Activated naive CD4-positive, alpha-beta T cell treated with anti-CD3 and anti-CD28 coated beads, Interleukin-2, amount 10 ng/mL, durations not matched to agents 7 days and 5 days (primary cell): ENCODE data around the gene KANK3.
"Not testable (repeated sequence)": the region's sequence is repeated elsewhere in the genome, so short reads cannot be mapped to it uniquely, and the experiment has no call there.

Experiments
- CTCF ChIA-PET: fragments of 350-600 bp; sonication (Branson Sonifier 250); formaldehyde crosslinking; loops from one replicate; lab custom pipeline; 2021; ENCODE audit warnings: antibody characterized with exemption; lab: Charles Lee
- DNase-seq: peaks from one replicate; pipeline ENCODE4 v3.0.0-alpha.2; 2020
- H3K27ac Mint-ChIP-seq: one replicate; pipeline ENCODE4 v1.8.0; 2021; ENCODE audit warnings: mild to moderate bottlenecking, moderate library complexity, mixed read lengths
- H3K27me3 Mint-ChIP-seq: one replicate; pipeline ENCODE4 v1.8.0; 2021; ENCODE audit warnings: mild to moderate bottlenecking, mixed read lengths
- H3K36me3 Mint-ChIP-seq: one replicate; pipeline ENCODE4 v1.8.0; 2021; ENCODE audit warnings: mixed read lengths
- H3K4me1 Mint-ChIP-seq: one replicate; pipeline ENCODE4 v1.8.0; 2021; ENCODE audit warnings: mixed read lengths
- H3K4me3 Mint-ChIP-seq: one replicate; pipeline ENCODE4 v1.8.0; 2021; ENCODE audit warnings: mild to moderate bottlenecking, moderate library complexity, mixed read lengths
- H3K9me3 Mint-ChIP-seq: one replicate; pipeline ENCODE4 v1.8.0; 2021; ENCODE audit warnings: mixed read lengths

Gene KANK3

DNA sequence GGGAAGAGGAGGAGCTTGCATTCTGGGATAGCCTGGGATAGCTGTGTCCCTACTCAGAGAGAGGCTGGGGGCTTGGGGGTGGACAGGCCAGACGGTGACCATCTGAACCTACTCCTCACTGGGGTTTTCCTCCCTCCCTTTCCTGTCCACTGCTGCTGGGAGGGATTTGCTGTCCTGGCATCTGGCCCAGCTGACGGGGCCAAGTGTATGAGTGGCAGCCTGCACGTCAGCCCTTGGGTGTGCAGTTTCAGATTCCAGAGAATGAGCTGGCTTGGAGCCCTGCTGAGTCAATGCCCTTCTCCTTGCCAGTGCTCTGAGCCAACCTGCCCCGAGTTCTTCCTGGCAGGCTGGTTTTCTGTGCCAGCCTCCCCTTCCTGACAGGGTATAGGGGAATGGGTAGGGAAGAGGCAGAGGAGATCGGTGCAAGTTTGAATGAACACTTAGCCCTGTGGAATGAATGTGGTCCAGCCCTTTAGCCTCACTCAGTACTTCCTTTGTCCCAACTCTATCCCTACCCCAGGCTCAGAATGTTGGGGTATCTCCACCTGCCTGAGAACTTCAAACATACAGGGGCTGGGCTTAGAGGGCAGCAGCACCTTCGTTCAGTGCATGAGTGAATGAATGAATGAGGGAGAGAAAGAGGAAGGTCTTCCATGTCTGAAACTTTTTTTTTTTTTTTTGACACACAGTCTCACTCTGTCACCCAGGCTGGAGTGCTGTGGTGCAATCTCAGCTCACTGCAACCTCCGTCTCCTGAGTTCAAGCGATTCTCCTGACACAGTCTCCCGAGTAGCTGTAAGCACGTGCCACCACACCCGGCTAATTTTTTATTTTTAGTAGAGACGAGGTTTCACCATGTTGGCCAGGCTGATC, 19.1 kb upstream of the KANK3 start:
- H3K9me3 Mint-ChIP-seq = no peaks in the 10 kb centered on the region
- H3K36me3 Mint-ChIP-seq = no peaks in the 10 kb centered on the region
- H3K4me1 Mint-ChIP-seq = peaks cover 15% of the 10 kb centered on the region
- H3K4me3 Mint-ChIP-seq = no peak overlapping the region
- no peak overlapping the region for H3K27ac Mint-ChIP-seq
- CTCF ChIA-PET = interaction anchor here (0.9 to 3.3 kb wide), 5 partner anchors 9 to 219 kb away, joined by 3 to 26 read pairs (median 3); partner anchors contain the start of gene MARCHF2
- no peak for DNase-seq
- H3K27me3 Mint-ChIP-seq = peaks cover 71% of the 10 kb centered on the region

DNA sequence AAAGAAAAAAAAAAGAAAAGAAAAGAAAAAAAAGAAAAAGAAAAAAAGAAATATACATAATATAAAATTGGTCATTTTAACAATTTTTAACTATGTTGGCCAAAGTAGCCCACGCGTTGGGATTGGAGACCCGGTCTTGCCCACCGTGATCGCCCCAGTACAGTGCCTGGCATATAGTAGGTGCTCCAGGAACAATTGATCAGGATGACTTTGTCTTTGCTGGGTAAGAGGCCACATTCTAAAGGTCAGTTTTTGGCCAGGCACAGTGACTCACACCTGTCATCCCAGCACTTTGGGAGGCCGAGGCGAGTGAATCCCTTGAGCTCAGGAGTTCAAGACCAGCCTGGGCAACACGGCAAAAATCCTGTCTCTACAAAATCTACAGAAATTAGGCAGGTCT, 17.1 kb upstream of the KANK3 start:
- Mint-ChIP-seq H3K4me1 (peaks cover 14% of the 10 kb centered on the region), H3K27me3 (peaks cover 57% of the 10 kb centered on the region), H3K36me3 (no peaks in the 10 kb centered on the region), H3K27ac (no peak overlapping the region), H3K4me3 (no peak overlapping the region), H3K9me3 (no peaks in the 10 kb centered on the region)
- CTCF ChIA-PET = interaction anchor here (0.7 kb wide), 1 partner anchor 9 kb away, joined by 3 read pairs; no protein-coding TSS in a partner anchor
- DNase-seq = no peak

DNA sequence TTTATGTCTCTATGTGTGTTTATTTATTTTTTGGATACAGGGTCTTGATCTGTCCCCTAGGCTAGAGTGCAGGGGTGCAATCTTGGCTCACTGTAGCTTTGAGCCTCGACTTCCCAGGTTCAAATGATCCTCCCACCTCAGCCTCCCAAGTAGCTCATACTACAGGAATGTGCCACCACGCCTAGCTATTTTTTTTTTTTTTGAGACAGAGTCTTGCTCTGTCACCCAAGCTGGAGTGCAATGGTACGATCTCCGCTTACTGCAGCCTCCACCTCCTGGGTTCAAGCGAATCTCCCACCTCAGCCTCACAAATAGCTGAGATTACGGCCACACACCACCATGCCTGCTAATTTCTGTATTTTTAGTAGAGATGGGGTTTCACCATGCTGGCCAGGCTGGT, 15.9 kb upstream of the KANK3 start:
- Mint-ChIP-seq H3K9me3 (no peaks in the 10 kb centered on the region), H3K4me1 (peaks cover 12% of the 10 kb centered on the region), H3K36me3 (no peaks in the 10 kb centered on the region), H3K27me3 (peaks cover 46% of the 10 kb centered on the region), H3K27ac (no peak overlapping the region), H3K4me3 (no peak overlapping the region)
- DNase-seq = no peak
- CTCF ChIA-PET = no interaction called here

DNA sequence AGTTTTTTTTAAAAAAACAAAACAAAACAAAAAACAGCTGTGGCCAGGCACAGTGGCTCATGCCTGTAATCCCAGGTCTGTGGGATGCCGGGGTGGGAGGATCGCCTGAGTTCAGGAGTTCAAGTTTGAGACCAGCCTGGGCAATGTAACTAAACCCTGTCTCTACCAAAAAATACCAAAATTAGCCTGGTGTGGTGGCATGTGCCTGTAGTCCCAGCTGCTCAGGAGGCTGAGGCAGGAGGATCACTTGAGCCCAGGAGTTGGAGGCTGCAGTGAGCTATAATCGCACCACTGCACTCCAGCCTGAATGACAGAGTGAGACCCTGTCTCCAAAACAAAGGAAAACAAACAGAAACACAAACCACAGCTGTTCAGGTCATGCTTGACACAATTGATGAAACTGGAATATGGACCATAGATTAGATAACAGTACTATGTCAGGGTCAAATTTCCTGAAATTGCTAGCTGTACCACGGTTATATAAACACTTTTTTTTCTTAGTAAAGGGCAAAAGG, 14.0 kb upstream of the KANK3 start:
- Mint-ChIP-seq H3K27ac (no peak overlapping the region), H3K9me3 (no peaks in the 10 kb centered on the region), H3K36me3 (no peaks in the 10 kb centered on the region), H3K4me1 (peaks cover 2% of the 10 kb centered on the region), H3K4me3 (no peak overlapping the region), H3K27me3 (peaks cover 46% of the 10 kb centered on the region)
- CTCF ChIA-PET = interaction anchor here (1.1 to 1.6 kb wide), 3 partner anchors 9 to 101 kb away, joined by 3 read pairs; no protein-coding TSS in a partner anchor
- no peak for DNase-seq

DNA sequence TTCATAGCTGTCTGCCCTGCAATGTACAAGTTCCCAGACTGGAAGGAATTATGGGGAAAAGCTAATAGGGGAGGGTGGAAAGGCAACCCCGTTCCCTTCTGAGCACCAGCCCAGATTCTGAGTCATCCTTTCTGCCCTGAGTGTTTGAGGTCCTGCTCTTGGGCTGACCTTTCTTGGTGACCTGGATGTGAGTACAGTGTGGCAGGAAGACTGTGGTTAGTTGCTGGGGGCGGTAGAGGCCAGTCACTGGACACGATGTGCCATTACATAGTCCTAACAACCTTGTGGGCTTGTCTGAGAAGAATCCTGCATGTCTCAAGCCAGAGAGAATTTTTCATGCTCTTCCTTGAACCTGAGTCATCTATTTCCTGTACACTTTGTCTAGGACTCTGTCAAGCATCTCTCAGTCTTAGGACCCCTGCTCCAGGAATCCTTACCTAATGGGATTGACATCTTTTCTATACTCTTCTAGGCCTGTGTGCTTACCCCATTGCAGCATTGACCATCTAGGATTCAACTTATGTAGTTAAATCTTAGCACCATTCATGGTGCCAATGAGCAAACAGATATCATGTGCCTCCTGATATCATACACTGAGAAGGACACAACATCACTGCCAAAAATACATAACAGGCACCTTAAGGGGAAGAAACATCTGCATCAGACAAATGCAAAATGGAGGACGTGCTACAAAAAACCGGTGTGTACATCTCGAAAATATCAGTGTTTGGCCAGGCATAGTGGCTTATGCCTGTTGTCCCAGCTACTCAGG, 12.8 kb upstream of the KANK3 start:
- no peaks in the 10 kb centered on the region for H3K36me3 Mint-ChIP-seq
- H3K9me3 Mint-ChIP-seq = no peaks in the 10 kb centered on the region

DNA sequence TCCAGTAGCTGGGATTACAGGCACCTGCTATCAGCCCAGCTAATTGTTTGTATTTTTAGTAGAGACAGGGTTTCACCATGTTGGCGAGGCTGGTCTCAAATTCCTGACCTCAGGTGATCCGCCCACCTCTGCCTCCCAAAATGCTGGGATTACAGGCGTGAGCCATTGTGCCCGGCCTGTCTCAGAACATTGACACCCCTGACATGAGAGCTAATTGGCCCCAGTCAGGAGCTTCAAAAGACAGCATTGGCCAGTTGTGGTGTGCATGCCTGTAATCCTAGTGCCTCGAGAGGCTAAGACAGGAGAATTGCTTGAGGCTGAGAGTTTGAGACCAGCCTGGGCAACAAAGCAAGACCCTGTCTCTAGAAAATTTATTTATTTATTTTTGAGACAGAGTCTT, 9.8 kb upstream of the KANK3 start:
- CTCF ChIA-PET = interaction anchor here (1.0 to 4.9 kb wide), 16 partner anchors 10 to 264 kb away, joined by 3 to 49 read pairs (median 10); partner anchors contain the start of genes ANGPTL4, KANK3, MARCHF2 and MYO1F
- H3K36me3 Mint-ChIP-seq, H3K9me3 Mint-ChIP-seq: not testable (repeated sequence)

More for the DNA sequence above, 12.8 kb upstream of the KANK3 start:
- CTCF ChIA-PET = interaction anchor here (1.1 to 4.9 kb wide), 6 partner anchors 13 to 230 kb away, joined by 3 to 49 read pairs (median 16); partner anchors contain the start of genes KANK3 and MYO1F
- no peak for DNase-seq
- Mint-ChIP-seq H3K27me3 (peaks cover 53% of the 10 kb centered on the region), H3K4me3 (no peak overlapping the region), H3K27ac (no peak overlapping the region), H3K4me1 (peaks cover 3% of the 10 kb centered on the region)

DNA sequence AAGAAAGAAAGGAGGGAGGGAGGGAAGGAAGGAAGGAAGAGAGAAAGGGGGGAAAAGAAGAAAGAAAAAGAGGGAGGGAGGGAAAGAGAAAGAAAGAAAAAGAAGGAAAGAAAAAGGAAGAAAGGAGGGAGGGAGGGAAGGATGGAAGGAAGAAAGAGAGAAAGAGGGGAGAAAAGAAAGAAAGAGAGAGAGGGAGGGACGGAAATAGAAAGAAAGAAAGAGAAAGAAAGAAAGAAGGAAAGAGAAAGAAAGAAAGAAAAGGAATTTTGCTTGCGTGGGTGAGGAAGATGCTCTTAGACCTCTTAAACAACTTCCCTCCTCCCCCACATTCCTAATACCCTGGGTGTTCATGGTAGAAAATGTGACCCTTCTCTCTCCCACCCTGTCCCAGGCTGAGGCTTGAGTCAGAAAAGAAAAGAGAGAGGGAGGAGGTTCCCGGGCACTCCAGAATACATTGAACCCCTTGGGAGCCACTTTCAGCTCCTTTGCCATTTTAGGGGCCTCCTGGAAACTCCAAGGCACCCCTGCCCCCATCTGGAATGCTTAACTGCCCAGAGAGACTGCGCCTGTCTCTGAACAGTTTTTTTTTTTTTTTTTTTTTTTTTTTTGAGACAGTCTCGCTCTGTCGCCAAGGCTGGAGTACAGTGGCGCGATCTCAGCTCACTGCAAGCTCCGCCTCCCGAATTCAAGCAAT, 9.2 kb upstream of the KANK3 start:
- no peak overlapping the region for H3K4me3 Mint-ChIP-seq
- DNase-seq = no peak
- H3K9me3 Mint-ChIP-seq = no peaks in the 10 kb centered on the region
- CTCF ChIA-PET = interaction anchor here (2.4 to 4.9 kb wide), 10 partner anchors 10 to 234 kb away, joined by 6 to 49 read pairs (median 18); partner anchors contain the start of genes ANGPTL4, KANK3, MARCHF2 and MYO1F
- H3K27me3 Mint-ChIP-seq = peaks cover 63% of the 10 kb centered on the region
- no peaks in the 10 kb centered on the region for H3K36me3 Mint-ChIP-seq
- H3K27ac Mint-ChIP-seq = no peak overlapping the region
- H3K4me1 Mint-ChIP-seq = peaks cover 5% of the 10 kb centered on the region

More for the DNA sequence above, 9.8 kb upstream of the KANK3 start:
- H3K4me1 Mint-ChIP-seq, DNase-seq, H3K4me3 Mint-ChIP-seq, H3K27ac Mint-ChIP-seq: not testable (repeated sequence)
- peaks cover 57% of the 10 kb centered on the region for H3K27me3 Mint-ChIP-seq

DNA sequence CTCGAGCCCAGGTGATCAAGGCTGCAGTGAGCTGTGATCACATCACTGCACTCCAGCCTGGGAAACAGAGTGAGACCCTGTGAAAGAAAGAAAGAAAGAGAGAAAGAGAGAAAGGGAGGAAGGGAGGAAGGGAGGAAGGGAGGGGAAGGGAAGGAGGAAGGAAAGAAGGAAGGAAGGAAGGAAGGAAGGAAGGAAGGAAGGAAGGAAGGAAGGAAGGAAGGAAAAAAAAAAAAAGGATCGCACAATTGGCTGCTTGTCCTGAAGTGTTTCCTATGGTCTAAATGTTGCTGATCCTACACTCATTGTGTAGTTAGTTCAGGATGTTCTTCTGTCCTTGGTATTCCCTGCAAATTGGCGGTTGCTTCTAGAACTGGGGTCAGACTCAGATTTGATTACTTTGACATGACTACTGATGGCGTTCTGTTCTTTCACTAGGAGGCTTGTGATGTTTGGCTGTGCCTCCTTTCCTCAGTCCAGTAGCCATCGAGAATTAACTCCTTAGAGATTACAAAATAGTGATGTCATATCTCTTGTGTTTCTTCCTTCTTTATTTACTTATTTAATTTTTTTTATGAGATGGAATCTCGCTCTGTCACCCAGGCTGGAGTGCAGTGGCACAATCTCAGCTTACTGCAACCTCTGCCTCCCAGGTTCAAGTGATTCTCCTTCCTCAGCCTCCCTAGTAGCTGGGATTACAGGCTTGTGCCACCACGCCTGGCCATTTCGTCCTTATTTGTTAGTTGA, 6.7 kb upstream of the KANK3 start:
- H3K36me3 Mint-ChIP-seq, H3K4me3 Mint-ChIP-seq, CTCF ChIA-PET, H3K9me3 Mint-ChIP-seq, H3K27ac Mint-ChIP-seq, DNase-seq, H3K4me1 Mint-ChIP-seq: not testable (repeated sequence)
- H3K27me3 Mint-ChIP-seq = peaks cover 69% of the 10 kb centered on the region

DNA sequence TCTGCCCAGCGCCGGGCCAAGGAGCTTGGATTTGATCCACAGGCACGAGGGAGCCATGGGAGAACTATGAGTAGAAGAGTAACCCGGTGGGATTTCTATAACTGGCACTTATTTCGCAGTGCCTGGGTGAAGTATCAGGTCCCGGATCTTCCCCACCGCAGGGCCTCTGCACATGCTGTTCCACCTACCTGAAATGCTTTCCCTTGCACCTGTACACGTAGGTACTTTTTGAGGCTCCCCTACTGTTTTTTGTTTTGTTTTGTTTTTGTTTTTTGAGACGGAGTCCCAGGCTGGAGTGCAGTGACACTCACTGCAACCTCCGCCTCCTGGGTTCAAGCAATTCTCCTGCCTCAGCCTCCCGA, 402 bp upstream of the KANK3 start:
- no peaks in the 10 kb centered on the region for H3K9me3 Mint-ChIP-seq
- DNase-seq = no peak
- H3K27me3 Mint-ChIP-seq = peaks cover 78% of the 10 kb centered on the region
- peak overlapping the region; percentile 77 for H3K27ac Mint-ChIP-seq
- no peaks in the 10 kb centered on the region for H3K36me3 Mint-ChIP-seq
- peaks cover 18% of the 10 kb centered on the region for H3K4me1 Mint-ChIP-seq
- peak overlapping the region; percentile 85 for H3K4me3 Mint-ChIP-seq
- CTCF ChIA-PET = interaction anchor here (5.2 kb wide), 1 partner anchor 11 kb away, joined by 37 read pairs; no protein-coding TSS in a partner anchor

DNA sequence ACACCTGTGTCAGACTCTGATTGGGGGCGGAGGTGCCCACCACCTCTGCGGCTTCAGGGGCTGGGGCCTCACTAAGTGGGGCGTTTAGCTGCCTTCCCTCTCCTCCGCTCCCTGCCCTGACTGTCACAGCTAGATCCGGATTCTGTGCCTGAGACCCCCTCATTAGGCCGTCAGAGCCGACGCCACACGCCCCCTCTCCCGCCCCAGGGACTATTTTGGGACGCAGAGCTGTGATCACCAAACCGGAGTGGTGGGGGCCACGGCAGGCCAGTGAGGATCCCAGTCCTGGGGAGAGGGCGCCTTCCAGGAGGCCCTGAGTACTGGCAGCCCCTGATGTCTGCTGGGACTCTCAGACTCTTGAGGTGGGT, 762 bp downstream of the KANK3 start:
- H3K36me3 Mint-ChIP-seq = no peaks in the 10 kb centered on the region
- H3K9me3 Mint-ChIP-seq = no peaks in the 10 kb centered on the region
- H3K4me3 Mint-ChIP-seq = peak overlapping the region; percentile 58
- H3K4me1 Mint-ChIP-seq = peaks cover 18% of the 10 kb centered on the region
- peaks cover 82% of the 10 kb centered on the region for H3K27me3 Mint-ChIP-seq
- CTCF ChIA-PET = interaction anchor here (0.9 to 5.2 kb wide), 2 partner anchors 12 to 20 kb away, joined by 3 to 37 read pairs; no protein-coding TSS in a partner anchor
- no peak overlapping the region for H3K27ac Mint-ChIP-seq
- no peak for DNase-seq

DNA sequence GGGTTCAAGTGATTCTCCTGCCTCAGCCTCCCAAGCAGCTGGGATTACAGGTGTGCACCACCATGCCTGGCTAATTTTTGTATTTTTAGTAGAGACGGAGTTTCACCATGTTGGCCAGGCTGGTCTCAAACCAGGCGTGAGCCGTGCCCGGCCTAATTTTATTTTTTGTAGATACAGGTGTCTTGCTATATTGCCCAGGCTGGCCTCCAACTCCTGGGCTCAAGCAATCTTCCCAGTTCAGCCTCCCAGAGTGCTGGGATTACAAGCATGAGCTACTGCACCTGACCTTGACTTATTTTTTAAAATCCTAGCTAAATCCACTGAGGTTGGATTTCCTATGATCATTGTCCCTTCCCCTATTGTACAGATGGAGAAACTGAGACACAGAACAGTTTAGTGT, 1.6 kb downstream of the KANK3 start:
- CTCF ChIA-PET = interaction anchor here (0.9 to 5.2 kb wide), 2 partner anchors 13 to 21 kb away, joined by 3 to 37 read pairs; no protein-coding TSS in a partner anchor
- not testable (repeated sequence) for H3K27ac Mint-ChIP-seq, DNase-seq, H3K9me3 Mint-ChIP-seq, H3K36me3 Mint-ChIP-seq
- peaks cover 18% of the 10 kb centered on the region for H3K4me1 Mint-ChIP-seq
- peak overlapping the region; percentile 58 for H3K4me3 Mint-ChIP-seq
- peaks cover 84% of the 10 kb centered on the region for H3K27me3 Mint-ChIP-seq

DNA sequence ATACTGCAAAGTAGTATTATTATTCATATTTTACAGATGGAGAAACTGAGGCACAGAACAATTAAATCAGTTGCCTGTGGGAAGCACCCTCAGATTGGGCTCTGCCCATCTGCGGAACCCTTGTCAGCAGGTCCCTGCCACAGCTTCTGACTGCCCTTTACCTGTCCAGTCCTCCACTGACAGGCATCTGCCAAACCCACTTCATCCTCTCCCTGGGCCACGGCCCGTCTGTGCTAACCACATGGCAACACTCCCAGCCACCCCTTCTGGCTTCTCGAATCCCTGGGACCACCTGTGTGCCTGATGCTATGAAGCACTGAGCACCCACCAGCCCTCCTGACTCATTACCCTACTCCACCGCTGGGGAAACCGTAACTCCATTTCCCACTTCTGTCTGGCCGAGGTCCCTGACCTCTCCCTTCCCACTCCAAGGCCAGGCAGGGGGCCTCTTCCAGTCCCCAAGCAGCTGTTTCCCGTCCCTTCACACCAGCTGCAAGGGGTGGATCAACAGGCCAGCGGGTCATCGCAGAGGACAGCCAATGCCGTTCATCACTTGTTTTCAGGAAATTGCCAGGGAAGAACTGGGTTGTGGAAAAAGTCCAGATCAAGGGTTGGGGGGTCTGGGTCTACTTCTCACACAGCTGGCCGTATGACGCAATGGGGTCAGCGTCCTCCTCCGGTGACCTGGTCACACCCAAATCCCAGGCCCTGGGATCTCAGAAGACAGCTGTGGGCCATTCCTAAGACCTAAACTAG, 2.5 kb downstream of the KANK3 start:
- peaks cover 22% of the 10 kb centered on the region for H3K4me1 Mint-ChIP-seq
- peaks cover 93% of the 10 kb centered on the region for H3K27me3 Mint-ChIP-seq
- no peak overlapping the region for H3K27ac Mint-ChIP-seq
- no peak for DNase-seq
- CTCF ChIA-PET = interaction anchor here (5.2 kb wide), 1 partner anchor 14 kb away, joined by 37 read pairs; no protein-coding TSS in a partner anchor
- H3K4me3 Mint-ChIP-seq = no peak overlapping the region
- H3K36me3 Mint-ChIP-seq = peaks cover 3% of the 10 kb centered on the region
- no peaks in the 10 kb centered on the region for H3K9me3 Mint-ChIP-seq
